ENCODE data around the gene TENM4.

Gene TENM4

DNA sequence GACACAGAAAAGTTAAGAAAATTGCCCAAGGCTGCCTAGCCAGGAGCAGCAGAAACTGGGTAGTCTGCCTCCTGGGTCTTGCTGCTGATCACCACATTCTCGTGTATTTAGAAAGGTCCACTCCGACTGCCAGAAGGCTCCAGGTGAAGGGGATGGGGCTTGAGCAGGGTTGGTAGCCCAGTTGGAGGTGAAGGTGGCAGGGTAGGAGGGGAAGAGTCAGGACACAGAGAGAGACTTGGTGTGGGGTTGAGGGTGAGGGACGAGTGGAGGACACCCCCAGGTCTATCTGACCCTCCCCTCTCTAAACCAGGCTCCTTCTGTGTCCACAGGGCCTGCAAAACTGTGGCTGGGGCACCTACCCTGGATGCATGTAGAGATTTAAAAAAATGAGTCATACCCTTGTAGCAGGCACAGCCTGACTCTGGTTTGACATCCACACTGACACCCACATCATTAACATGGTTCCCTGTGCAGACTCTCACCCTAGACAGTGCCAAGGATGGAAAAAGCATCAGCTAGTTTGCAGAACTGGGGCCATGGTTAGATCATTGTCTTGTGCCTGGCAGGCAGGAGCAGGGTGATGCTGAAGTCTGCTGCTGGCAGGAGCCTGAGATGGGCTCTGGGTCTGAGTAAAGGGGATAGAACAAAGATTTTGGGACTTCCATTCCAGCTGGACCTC, 273.2 kb downstream of the TENM4 start:
- Histone ChIP-seq H3K36me3 (ENCODE audit: insufficient read depth, low read length) (no peaks in the 10 kb centered on the region), H3K4me3 (no peak overlapping the region), H3K27ac (no peak overlapping the region), H3K9ac (ENCODE audit: insufficient read length) (no peak overlapping the region), H3K9me3 (ENCODE audit: low read depth, low read length) (no peaks in the 10 kb centered on the region)
- no peak for DNase-seq (ENCODE audit: low read depth, low spot score)
- no peak for TF ChIP-seq POLR2AphosphoS5 (IDR thresholded peaks at IDR 0.05; ENCODE audit: borderline replicate concordance, low read depth, low read length)

- Histone ChIP-seq H3K9me3 (ENCODE audit: low read depth, low read length) (no peaks in the 10 kb centered on the region), H3K9ac (ENCODE audit: insufficient read length) (no peak overlapping the region), H3K4me3 (no peak overlapping the region), H3K27ac (no peak overlapping the region), H3K36me3 (ENCODE audit: insufficient read depth, low read length) (no peaks in the 10 kb centered on the region)
- TF ChIP-seq EZH2 (IDR thresholded peaks at IDR 0.05) (no peak), FOXP2 (optimal IDR thresholded peaks at IDR 0.05; ENCODE audit: control extremely low read depth, extremely low read length, insufficient read depth) (no peak), POLR2AphosphoS5 (IDR thresholded peaks at IDR 0.05; ENCODE audit: borderline replicate concordance, low read depth, low read length) (no peak)
- DNase-seq (ENCODE audit: low read depth, low spot score) = no peak
Measured at GRCh38 chr11:79165908-79166307, 274.9 kb downstream of the TENM4 start.

DNA sequence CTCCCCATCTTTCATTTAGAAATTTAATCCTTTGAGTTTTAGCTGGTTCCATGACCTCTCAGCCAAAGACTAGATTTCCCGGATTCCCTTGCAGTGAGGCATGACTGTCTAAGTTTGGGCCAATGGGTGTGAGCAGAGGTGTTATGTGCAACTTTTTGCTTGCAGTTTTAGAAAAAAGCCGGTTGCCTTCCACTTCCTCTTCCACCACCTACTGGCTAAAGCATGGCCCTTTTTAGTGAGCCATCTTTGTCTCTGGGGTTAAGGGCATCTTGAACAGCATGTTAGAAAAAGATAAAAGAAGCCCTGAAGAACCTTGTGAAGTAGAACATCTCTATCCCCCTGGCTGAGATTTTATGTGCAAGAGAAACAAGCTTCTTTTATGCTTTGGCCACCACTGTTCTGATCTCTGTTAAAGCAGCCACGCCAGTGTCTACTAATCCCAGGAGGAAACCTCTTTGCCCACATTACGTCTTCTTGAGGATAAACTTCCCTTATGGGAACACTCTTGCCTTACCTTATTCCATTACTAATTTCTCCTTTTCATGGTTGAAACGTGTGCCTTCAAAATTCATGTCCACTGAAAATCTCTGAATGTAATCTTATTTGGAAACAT, 279.9 kb downstream of the TENM4 start:
- Histone ChIP-seq H3K9me3 (ENCODE audit: low read depth, low read length) (no peaks in the 10 kb centered on the region), H3K36me3 (ENCODE audit: insufficient read depth, low read length) (no peaks in the 10 kb centered on the region), H3K9ac (ENCODE audit: insufficient read length) (no peak overlapping the region), H3K4me3 (no peak overlapping the region), H3K27ac (no peak overlapping the region)
- TF ChIP-seq FOXP2 (optimal IDR thresholded peaks at IDR 0.05; ENCODE audit: control extremely low read depth, extremely low read length, insufficient read depth) (no peak), POLR2AphosphoS5 (IDR thresholded peaks at IDR 0.05; ENCODE audit: borderline replicate concordance, low read depth, low read length) (no peak), EZH2 (IDR thresholded peaks at IDR 0.05) (no peak)
- DNase-seq (ENCODE audit: low read depth, low spot score) = no peak

GRCh38 chr11:79159657-79160450, 281.0 kb downstream of the TENM4 start:
- no peak overlapping the region for H3K4me3 ChIP-seq
- no peaks in the 10 kb centered on the region for H3K36me3 ChIP-seq (ENCODE audit: insufficient read depth, low read length)
- no peak for DNase-seq (ENCODE audit: low read depth, low spot score)
- no peak for TF ChIP-seq EZH2 (IDR thresholded peaks at IDR 0.05)
- TF ChIP-seq FOXP2 (optimal IDR thresholded peaks at IDR 0.05; ENCODE audit: control extremely low read depth, extremely low read length, insufficient read depth) = no peak
- TF ChIP-seq POLR2AphosphoS5 (IDR thresholded peaks at IDR 0.05; ENCODE audit: borderline replicate concordance, low read depth, low read length) = no peak
- H3K27ac ChIP-seq = no peak overlapping the region
- no peaks in the 10 kb centered on the region for H3K9me3 ChIP-seq (ENCODE audit: low read depth, low read length)
- H3K9ac ChIP-seq (ENCODE audit: insufficient read length) = no peak overlapping the region

DNA sequence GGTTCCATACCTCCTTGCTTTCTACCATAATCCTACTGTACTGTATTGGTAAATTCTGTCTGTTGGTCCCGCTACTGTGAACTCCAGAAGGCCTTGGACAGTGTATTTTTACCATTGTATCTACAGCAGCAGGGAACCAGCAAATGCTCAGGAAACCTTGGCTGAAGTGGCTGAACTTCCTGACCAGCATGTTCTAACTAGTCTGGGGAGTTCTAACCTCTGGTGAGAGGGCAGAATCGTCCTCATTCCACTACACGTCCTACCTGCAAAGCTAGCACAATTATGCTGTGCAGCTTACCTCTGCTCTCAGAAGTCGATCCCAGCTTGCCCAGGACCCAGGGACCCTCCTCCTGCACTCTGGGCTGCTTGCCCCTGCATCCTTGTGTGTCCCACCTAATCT, 283.1 kb downstream of the TENM4 start:
- TF ChIP-seq FOXP2 (optimal IDR thresholded peaks at IDR 0.05; ENCODE audit: control extremely low read depth, extremely low read length, insufficient read depth) = no peak
- TF ChIP-seq POLR2AphosphoS5 (IDR thresholded peaks at IDR 0.05; ENCODE audit: borderline replicate concordance, low read depth, low read length) = no peak
- TF ChIP-seq EZH2 (IDR thresholded peaks at IDR 0.05) = no peak
- DNase-seq (ENCODE audit: low read depth, low spot score) = no peak
- no peak overlapping the region for H3K9ac ChIP-seq (ENCODE audit: insufficient read length)
- no peak overlapping the region for H3K27ac ChIP-seq
- H3K4me3 ChIP-seq = no peak overlapping the region
- H3K36me3 ChIP-seq (ENCODE audit: insufficient read depth, low read length) = no peaks in the 10 kb centered on the region
- no peaks in the 10 kb centered on the region for H3K9me3 ChIP-seq (ENCODE audit: low read depth, low read length)

DNA sequence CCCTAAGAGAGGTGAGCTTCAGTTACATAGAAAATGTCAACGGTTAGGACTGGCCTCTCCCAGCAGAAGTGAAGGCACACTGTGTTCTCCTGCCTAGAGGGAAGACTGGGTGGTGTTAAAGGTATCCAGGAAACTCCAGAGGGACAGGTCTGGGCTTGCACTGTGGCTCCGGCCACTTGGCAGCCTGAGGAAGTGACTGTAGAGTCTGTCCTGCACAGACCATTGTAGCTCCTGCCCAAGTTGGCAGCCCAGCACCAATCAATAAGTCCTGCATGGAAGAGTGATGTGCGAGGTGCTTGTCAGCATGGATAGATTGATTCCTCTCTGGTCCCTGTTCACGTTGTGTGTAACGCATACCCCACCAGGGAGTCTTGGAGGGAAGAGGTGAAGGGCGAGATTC, 284.8 kb downstream of the TENM4 start:
- no peak overlapping the region for H3K4me3 ChIP-seq
- H3K9ac ChIP-seq (ENCODE audit: insufficient read length) = no peak overlapping the region
- H3K36me3 ChIP-seq (ENCODE audit: insufficient read depth, low read length) = no peaks in the 10 kb centered on the region
- no peak for DNase-seq (ENCODE audit: low read depth, low spot score)
- TF ChIP-seq POLR2AphosphoS5 (IDR thresholded peaks at IDR 0.05; ENCODE audit: borderline replicate concordance, low read depth, low read length) (no peak), FOXP2 (optimal IDR thresholded peaks at IDR 0.05; ENCODE audit: control extremely low read depth, extremely low read length, insufficient read depth) (no peak), EZH2 (IDR thresholded peaks at IDR 0.05) (no peak)
- H3K27ac ChIP-seq = no peak overlapping the region
- no peaks in the 10 kb centered on the region for H3K9me3 ChIP-seq (ENCODE audit: low read depth, low read length)

DNA sequence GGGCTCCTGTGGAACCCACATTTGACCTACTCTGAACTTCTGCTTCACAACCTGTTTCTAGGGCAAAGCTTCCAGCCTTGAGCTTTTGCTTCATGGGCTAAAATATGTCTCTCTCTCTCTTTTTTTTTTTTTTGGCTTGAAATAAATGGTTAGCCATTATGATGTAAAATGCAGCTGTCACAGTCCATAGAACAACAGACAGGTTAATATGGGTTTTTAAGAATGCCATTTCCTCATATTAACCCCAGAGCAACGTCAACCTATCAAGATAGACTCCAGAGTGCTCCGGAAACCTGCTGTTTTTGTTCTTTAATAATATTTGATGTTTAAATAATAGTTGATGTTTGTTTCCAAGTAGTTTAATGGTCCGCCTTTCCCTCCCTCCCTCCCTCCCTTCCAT, 285.6 kb downstream of the TENM4 start:
- no peak for TF ChIP-seq POLR2AphosphoS5 (IDR thresholded peaks at IDR 0.05; ENCODE audit: borderline replicate concordance, low read depth, low read length)
- no peak for TF ChIP-seq EZH2 (IDR thresholded peaks at IDR 0.05)
- TF ChIP-seq FOXP2 (optimal IDR thresholded peaks at IDR 0.05; ENCODE audit: control extremely low read depth, extremely low read length, insufficient read depth) = no peak
- H3K9ac ChIP-seq (ENCODE audit: insufficient read length) = no peak overlapping the region
- H3K4me3 ChIP-seq = no peak overlapping the region
- H3K27ac ChIP-seq = no peak overlapping the region
- no peak for DNase-seq (ENCODE audit: low read depth, low spot score)
- no peaks in the 10 kb centered on the region for H3K36me3 ChIP-seq (ENCODE audit: insufficient read depth, low read length)
- no peaks in the 10 kb centered on the region for H3K9me3 ChIP-seq (ENCODE audit: low read depth, low read length)

DNA sequence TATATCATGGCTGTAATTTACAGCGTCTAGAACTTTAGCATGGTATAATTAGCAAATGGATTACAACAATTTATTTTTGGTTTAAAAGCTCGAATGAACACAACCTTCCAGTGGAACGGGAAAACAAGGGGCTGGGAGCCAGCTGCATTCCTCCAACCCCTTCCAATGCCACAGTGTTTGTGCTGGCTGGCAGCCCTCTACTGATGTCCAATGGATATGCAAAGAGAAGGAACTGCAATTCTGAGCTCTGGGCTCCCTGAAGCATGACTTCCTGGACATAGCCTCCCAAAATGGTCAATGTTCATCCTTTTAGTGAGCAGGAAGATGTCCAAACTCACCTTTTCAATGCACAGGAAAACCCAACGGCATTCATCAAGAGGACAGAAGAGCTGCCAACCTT, 288.3 kb downstream of the TENM4 start:
- Histone ChIP-seq H3K9ac (ENCODE audit: insufficient read length) (no peak overlapping the region), H3K36me3 (ENCODE audit: insufficient read depth, low read length) (no peaks in the 10 kb centered on the region), H3K27ac (no peak overlapping the region), H3K9me3 (ENCODE audit: low read depth, low read length) (no peaks in the 10 kb centered on the region), H3K4me3 (no peak overlapping the region)
- no peak for TF ChIP-seq FOXP2 (optimal IDR thresholded peaks at IDR 0.05; ENCODE audit: control extremely low read depth, extremely low read length, insufficient read depth)
- TF ChIP-seq POLR2AphosphoS5 (IDR thresholded peaks at IDR 0.05; ENCODE audit: borderline replicate concordance, low read depth, low read length) = no peak
- no peak for TF ChIP-seq EZH2 (IDR thresholded peaks at IDR 0.05)
- no peak for DNase-seq (ENCODE audit: low read depth, low spot score)
